H9 (cell line): ENCODE results near the gene LCE3B. TPM values are rescaled to one million over a fixed set of nuclear protein-coding genes. Genes with fewer than 3 reads are reported as not detected.

Experiments
- DNase-seq: peaks from one replicate; pipeline ENCODE4 v3.0.0-alpha.2; 2017
- H2AFZ ChIP-seq: one replicate; pipeline ENCODE4 v1.6.1; 2013; ENCODE audit warnings: mild to moderate bottlenecking, low read length, control low read depth, moderate library complexity
- H2AK5ac ChIP-seq: 2 replicates; pipeline ENCODE4 v1.6.1; 2013; ENCODE audit warnings: low read length, control low read depth, mixed read lengths; ENCODE audit not compliant: insufficient read length
- H2BK120ac ChIP-seq: one replicate; pipeline ENCODE4 v1.6.1; 2013; ENCODE audit warnings: low read depth, mild to moderate bottlenecking, low read length, control low read depth, inconsistent platforms; ENCODE audit not compliant: poor library complexity, severe bottlenecking
- H2BK12ac ChIP-seq: 2 replicates; pipeline ENCODE4 v1.6.1; 2013; ENCODE audit warnings: low read length, control low read depth, mixed read lengths, low read depth; ENCODE audit not compliant: insufficient read length
- H2BK15ac ChIP-seq: 2 replicates; pipeline ENCODE4 v1.6.1; 2013; ENCODE audit warnings: low read depth, low read length, control low read depth
- H2BK20ac ChIP-seq: one replicate; pipeline ENCODE4 v1.6.1; 2013; ENCODE audit warnings: low read depth, mild to moderate bottlenecking, low read length, control low read depth, inconsistent platforms; ENCODE audit not compliant: poor library complexity, severe bottlenecking
- H2BK5ac ChIP-seq: 2 replicates; pipeline ENCODE4 v1.6.1; 2013; ENCODE audit warnings: low read length, control low read depth, mixed read lengths; ENCODE audit not compliant: insufficient read length
- H3K14ac ChIP-seq: 2 replicates; pipeline ENCODE4 v1.6.1; 2013; ENCODE audit warnings: low read length, control low read depth; ENCODE audit not compliant: insufficient read depth
- H3K18ac ChIP-seq: 2 replicates; pipeline ENCODE4 v1.6.1; 2013; ENCODE audit warnings: low read depth, mild to moderate bottlenecking, mixed read lengths, low read length, control low read depth; ENCODE audit not compliant: insufficient read length
- H3K23ac ChIP-seq: 2 replicates; pipeline ENCODE4 v1.6.1; 2013; ENCODE audit warnings: low read length, control low read depth, mixed read lengths, low read depth; ENCODE audit not compliant: insufficient read length
- H3K23me2 ChIP-seq: 2 replicates; pipeline ENCODE4 v1.6.1; 2013; ENCODE audit warnings: low read depth, mild to moderate bottlenecking, mixed read lengths, low read length, control low read depth; ENCODE audit not compliant: insufficient read length, poor library complexity, severe bottlenecking
- H3K27ac ChIP-seq: 2 replicates; pipeline ENCODE4 v1.5.1; 2013; ENCODE audit warnings: low read length, control low read depth, mixed read lengths, low read depth; ENCODE audit not compliant: insufficient read length
- H3K27me3 ChIP-seq: 2 replicates; pipeline ENCODE4 v1.6.1; 2013; ENCODE audit warnings: low read length, control low read depth, inconsistent platforms; ENCODE audit not compliant: insufficient read depth
- H3K4ac ChIP-seq: 2 replicates; pipeline ENCODE4 v1.6.1; 2013; ENCODE audit warnings: low read depth, mild to moderate bottlenecking, control low read depth, inconsistent platforms, low read length, moderate library complexity
- H3K4me1 ChIP-seq: 2 replicates; pipeline ENCODE4 v1.6.1; 2013; ENCODE audit warnings: low read length, control low read depth, inconsistent platforms; ENCODE audit not compliant: insufficient read depth
- H3K4me2 ChIP-seq: 2 replicates; pipeline ENCODE4 v1.6.1; 2013; ENCODE audit warnings: low read length, control low read depth, mixed read lengths; ENCODE audit not compliant: insufficient read length, insufficient read depth
- H3K56ac ChIP-seq: 2 replicates; pipeline ENCODE4 v1.6.1; 2013; ENCODE audit warnings: low read depth, mild to moderate bottlenecking, mixed read lengths, low read length, control low read depth; ENCODE audit not compliant: insufficient read length
- H3K79me1 ChIP-seq: 2 replicates; pipeline ENCODE4 v1.6.1; 2013; ENCODE audit warnings: low read depth, mild to moderate bottlenecking, moderate library complexity, low read length, control low read depth, inconsistent platforms; ENCODE audit not compliant: insufficient read depth, poor library complexity, severe bottlenecking
- H3K79me2 ChIP-seq: 2 replicates; pipeline ENCODE4 v1.6.1; 2013; ENCODE audit warnings: low read length, control low read depth, inconsistent platforms; ENCODE audit not compliant: insufficient read depth
- H3K9ac ChIP-seq: 2 replicates; pipeline ENCODE4 v1.6.1; 2013; ENCODE audit warnings: low read length, control low read depth, mixed read lengths; ENCODE audit not compliant: insufficient read length; ENCODE audit errors: extremely low read depth
- H3K9me3 ChIP-seq: one replicate; pipeline ENCODE4 v1.6.1; 2013; ENCODE audit warnings: low read depth, low read length, inconsistent platforms; ENCODE audit not compliant: control insufficient read depth
- H3T11ph ChIP-seq: one replicate; pipeline ENCODE4 v1.6.1; 2013; ENCODE audit warnings: mild to moderate bottlenecking, low read length, control low read depth, inconsistent platforms
- H4K20me1 ChIP-seq: one replicate; pipeline ENCODE4 v1.6.1; 2013; ENCODE audit not compliant: control insufficient read depth, insufficient read length, insufficient read depth
- H4K5ac ChIP-seq: 2 replicates; pipeline ENCODE4 v1.6.1; 2013; ENCODE audit warnings: low read depth, mild to moderate bottlenecking, mixed read lengths, low read length, control low read depth; ENCODE audit not compliant: insufficient read length
- H4K8ac ChIP-seq: replicated peaks from 2 replicates; pipeline ENCODE4 v1.6.1; 2013; ENCODE audit warnings: low read length, control low read depth, mixed read lengths, low read depth; ENCODE audit not compliant: insufficient read length
- H4K91ac ChIP-seq: 2 replicates; pipeline ENCODE4 v1.6.1; 2013; ENCODE audit warnings: low read depth, mild to moderate bottlenecking, moderate library complexity, mixed read lengths, low read length, control low read depth; ENCODE audit not compliant: insufficient read length
- H3K27ac Mint-ChIP-seq, 3 experiments: 2 replicates in 2 of 3; 3 replicates in 1 of 3; pipeline ENCODE4 v1.8.0; 2020 to 2021; ENCODE audit warnings: mixed read lengths in 3 of 3, mild to moderate bottlenecking in 1 of 3, moderate library complexity in 1 of 3
- H3K27me3 Mint-ChIP-seq: 2 replicates; pipeline ENCODE4 v1.8.0; 2021; ENCODE audit warnings: low read depth, mild to moderate bottlenecking, moderate library complexity, mixed read lengths
- H3K36me3 Mint-ChIP-seq, 3 experiments: 2 replicates in 2 of 3; 3 replicates in 1 of 3; pipeline ENCODE4 v1.8.0; 2020 to 2021; ENCODE audit warnings: low read depth in 3 of 3, mixed read lengths in 3 of 3; ENCODE audit not compliant: insufficient read depth in 1 of 3
- H3K4me1 Mint-ChIP-seq, 2 experiments: 2 replicates each; pipeline ENCODE4 v1.8.0; 2020; ENCODE audit warnings: mixed read lengths in 2 of 2
- H3K4me3 Mint-ChIP-seq, 2 experiments: 2 replicates in 1 of 2; 3 replicates in 1 of 2; pipeline ENCODE4 v1.8.0; 2020 to 2021; ENCODE audit warnings: mild to moderate bottlenecking in 2 of 2, mixed read lengths in 2 of 2, moderate library complexity in 1 of 2
- H3K9me3 Mint-ChIP-seq, 2 experiments: 2 replicates in 1 of 2; 3 replicates in 1 of 2; pipeline ENCODE4 v1.8.0; 2020; ENCODE audit warnings: mild to moderate bottlenecking in 2 of 2, mixed read lengths in 2 of 2, moderate library complexity in 1 of 2
- WGBS: extraction: QIAGEN DNeasy Blood & Tissue Kit; methylation state at CpG from one replicate; pipeline ENCODE4 v1.1.7; 2013; ENCODE audit warnings: missing lambda C conversion rate, low lambda C conversion rate, mixed read lengths; ENCODE audit not compliant: insufficient read length; ENCODE audit errors: extremely low coverage; 5-methylcytosine and 5-hydroxymethylcytosine counted together
- total RNA-seq: library from RNA; stranded (reverse); gene quantifications from 2 replicates; pipeline ENCODE4 v1.2.1, GENCODE V29; 2021
- TF ChIP-seq, protein P1 (sequence below): fragments of 200-600 bp; sonication (generic); conservative IDR thresholded peaks from 3 replicates; pipeline ENCODE4 v1.8.0; 2021; ENCODE audit warnings: antibody characterized with exemption, mild to moderate bottlenecking

Gene LCE3B
- total RNA-seq, 1 experiment from 2014 or later: not detected

DNA sequence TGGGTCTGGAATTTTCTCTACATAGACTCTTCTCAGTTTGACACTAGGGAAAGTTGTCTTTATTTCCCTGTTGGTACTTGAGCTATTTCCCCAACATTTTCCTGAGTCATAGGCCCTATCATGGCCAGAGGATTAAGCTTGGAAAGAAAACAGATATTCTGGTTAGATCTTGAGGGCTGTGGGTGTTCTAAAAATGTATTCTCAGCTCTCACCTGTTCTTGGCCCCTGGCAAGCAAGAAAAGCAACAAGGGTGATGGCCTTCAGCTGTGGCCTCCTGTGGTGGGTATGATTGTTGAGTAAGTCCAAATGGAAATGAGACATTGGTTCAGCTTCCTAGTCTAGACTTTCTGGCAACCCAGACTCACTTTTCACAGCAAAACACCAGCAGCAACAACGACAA lies 26.7 kb downstream of the LCE3B start:
- Mint-ChIP-seq H3K27me3 (no peaks in the 10 kb centered on the region; the same call in 1 of the 2 replicates), H3K9me3 (peaks cover 94 to 97% of the 10 kb centered on the region in 2 experiments), H3K27ac (no peak overlapping the region), H3K36me3 (peaks cover 0 to 22% (median 8%) of the 10 kb centered on the region in 3 experiments; a peak in 5 of 7 replicates), H3K4me3 (no peak overlapping the region), H3K4me1 (no peaks in the 10 kb centered on the region)
- no peaks in the 10 kb centered on the region for H3K79me1 ChIP-seq
- H3K27me3 ChIP-seq: no peaks in the 10 kb centered on the region
- WGBS: no CpG with 5 or more reads among the region's 1 CpG
- no peak overlapping the region for H2AK5ac ChIP-seq
- TF ChIP-seq, protein P1, sequence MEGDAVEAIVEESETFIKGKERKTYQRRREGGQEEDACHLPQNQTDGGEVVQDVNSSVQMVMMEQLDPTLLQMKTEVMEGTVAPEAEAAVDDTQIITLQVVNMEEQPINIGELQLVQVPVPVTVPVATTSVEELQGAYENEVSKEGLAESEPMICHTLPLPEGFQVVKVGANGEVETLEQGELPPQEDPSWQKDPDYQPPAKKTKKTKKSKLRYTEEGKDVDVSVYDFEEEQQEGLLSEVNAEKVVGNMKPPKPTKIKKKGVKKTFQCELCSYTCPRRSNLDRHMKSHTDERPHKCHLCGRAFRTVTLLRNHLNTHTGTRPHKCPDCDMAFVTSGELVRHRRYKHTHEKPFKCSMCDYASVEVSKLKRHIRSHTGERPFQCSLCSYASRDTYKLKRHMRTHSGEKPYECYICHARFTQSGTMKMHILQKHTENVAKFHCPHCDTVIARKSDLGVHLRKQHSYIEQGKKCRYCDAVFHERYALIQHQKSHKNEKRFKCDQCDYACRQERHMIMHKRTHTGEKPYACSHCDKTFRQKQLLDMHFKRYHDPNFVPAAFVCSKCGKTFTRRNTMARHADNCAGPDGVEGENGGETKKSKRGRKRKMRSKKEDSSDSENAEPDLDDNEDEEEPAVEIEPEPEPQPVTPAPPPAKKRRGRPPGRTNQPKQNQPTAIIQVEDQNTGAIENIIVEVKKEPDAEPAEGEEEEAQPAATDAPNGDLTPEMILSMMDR: no peak
- no peak overlapping the region for H2AFZ ChIP-seq
- no peak for DNase-seq
- no peak overlapping the region for H3K23ac ChIP-seq
- H2BK5ac ChIP-seq: no peak overlapping the region
- peaks cover 85% of the 10 kb centered on the region for H3K9me3 ChIP-seq
- H3K9ac ChIP-seq: no peak overlapping the region
- no peak overlapping the region for H2BK15ac ChIP-seq
- H4K8ac ChIP-seq: no peak overlapping the region
- H3K4me2 ChIP-seq: no peak overlapping the region
- no peak overlapping the region for H3K56ac ChIP-seq
- H3K14ac ChIP-seq: no peak overlapping the region
- H3T11ph ChIP-seq: no peak overlapping the region
- no peak overlapping the region for H2BK20ac ChIP-seq
- H4K20me1 ChIP-seq: no peaks in the 10 kb centered on the region
- H3K4ac ChIP-seq: no peak overlapping the region
- H4K5ac ChIP-seq: no peak overlapping the region
- no peak overlapping the region for H3K18ac ChIP-seq
- H2BK120ac ChIP-seq: no peak overlapping the region
- no peak overlapping the region for H4K91ac ChIP-seq
- H2BK12ac ChIP-seq: no peak overlapping the region
- no peaks in the 10 kb centered on the region for H3K79me2 ChIP-seq
- no peaks in the 10 kb centered on the region for H3K4me1 ChIP-seq
- H3K27ac ChIP-seq: no peak overlapping the region
- no peaks in the 10 kb centered on the region for H3K23me2 ChIP-seq
